Germinal center (tissue), 1 donor: Measurements from ENCODE around the gene PDIA2.

Source experiments
- DNase-seq: peaks from one replicate; pipeline ENCODE4 v3.0.0; 2012; ENCODE audit warnings: mixed read lengths, low spot score

PDIA2 gene

GRCh38 chr16:280991-281659 is 1.8 kb upstream of the PDIA2 start:
- DNase-seq, result no peak

- DNase-seq, result no peak
These were observed 1.2 kb upstream of the PDIA2 start for GRCh38 chr16:281660-282255.

GRCh38 chr16:282491-282890 is 473 bp upstream of the PDIA2 start:
- no peak for DNase-seq

- no peak for DNase-seq
These were observed 1.5 kb downstream of the PDIA2 start for GRCh38 chr16:284204-285120.

- no peak for DNase-seq
These were observed 2.4 kb downstream of the PDIA2 start for GRCh38 chr16:285146-286055.

GRCh38 chr16:286491-287297 is 3.7 kb downstream of the PDIA2 start:
- no peak for DNase-seq

DNA sequence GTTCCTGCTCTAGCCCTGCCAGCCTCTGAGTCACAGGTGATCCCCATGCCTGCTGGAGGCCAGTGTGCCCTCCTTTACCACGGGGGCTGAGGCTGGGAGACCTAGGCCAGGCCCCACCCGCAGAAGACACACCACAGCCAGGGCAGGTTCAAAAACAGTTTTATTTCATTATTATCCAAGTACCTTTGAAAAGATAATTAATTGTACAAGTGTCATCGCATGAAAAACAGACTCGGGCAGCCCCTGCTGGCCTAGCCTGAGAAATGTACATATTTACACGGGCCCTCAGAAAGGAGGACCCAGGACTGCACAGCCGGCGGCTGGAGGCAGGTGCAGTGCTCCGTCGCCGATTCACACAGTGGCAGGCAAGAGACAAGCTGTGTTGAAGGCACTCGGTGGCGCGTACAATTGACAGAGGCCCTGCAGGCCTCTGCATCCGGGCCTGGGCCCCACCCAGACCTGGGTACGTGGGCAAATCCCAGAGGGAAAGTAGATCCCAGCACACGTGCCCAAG is 4.4 kb downstream of the PDIA2 start:
- no peak for DNase-seq

GRCh38 chr16:287981-288920 is 5.3 kb downstream of the PDIA2 start:
- DNase-seq, result no peak

DNA sequence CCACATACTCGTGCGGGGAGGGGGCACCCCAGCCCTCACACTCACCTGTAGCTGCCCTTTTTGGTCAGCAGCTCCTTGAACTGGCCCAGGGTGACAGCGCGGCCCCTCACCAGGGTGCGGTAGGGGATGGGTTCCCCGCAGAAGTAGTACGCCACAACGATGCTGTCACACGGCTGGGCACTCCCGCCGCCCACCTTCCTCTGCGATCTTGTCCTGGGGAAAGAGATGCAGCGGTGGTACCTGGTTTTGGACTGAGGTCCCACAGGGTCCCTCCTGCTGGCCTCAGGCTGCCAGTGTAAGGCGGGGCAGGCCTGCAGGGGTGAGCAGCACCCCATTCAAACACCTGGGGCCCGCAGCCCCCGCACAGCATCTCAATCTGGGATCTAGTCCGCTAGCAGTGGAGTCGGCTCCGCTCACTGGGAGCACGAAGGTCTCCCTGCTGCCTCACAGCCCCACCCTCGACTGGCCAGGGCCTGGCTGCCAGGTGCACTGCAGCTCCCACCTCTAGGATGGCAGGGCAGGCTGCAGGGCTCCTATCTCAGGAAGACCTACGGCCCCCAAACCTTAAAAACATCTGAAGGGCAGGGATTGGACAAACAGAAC is 6.5 kb downstream of the PDIA2 start:
- no peak for DNase-seq

- no peak for DNase-seq
These were observed 7.2 kb downstream of the PDIA2 start for GRCh38 chr16:290015-290680.

- no peak for DNase-seq
These were observed 7.9 kb downstream of the PDIA2 start for GRCh38 chr16:290681-291405.

DNA sequence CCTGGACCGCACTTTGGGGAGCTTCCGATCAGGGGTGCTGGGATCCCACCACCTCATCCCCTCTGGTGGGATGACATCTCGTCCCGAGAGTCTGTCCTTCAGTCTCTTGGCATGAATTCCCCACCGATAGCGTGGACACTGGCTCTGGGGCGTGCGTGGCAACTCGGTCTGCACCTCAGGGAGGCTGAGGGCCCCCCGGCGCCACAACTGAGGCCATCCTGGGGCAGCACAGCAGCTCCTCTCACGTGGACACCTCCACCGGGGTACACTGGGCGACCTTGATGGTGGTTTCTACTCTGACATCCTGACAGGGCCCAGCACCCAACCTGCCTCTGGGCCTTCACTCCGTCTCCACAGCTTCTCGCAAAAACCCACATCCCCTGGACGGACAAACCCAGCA is 8.6 kb downstream of the PDIA2 start:
- no peak for DNase-seq

DNA sequence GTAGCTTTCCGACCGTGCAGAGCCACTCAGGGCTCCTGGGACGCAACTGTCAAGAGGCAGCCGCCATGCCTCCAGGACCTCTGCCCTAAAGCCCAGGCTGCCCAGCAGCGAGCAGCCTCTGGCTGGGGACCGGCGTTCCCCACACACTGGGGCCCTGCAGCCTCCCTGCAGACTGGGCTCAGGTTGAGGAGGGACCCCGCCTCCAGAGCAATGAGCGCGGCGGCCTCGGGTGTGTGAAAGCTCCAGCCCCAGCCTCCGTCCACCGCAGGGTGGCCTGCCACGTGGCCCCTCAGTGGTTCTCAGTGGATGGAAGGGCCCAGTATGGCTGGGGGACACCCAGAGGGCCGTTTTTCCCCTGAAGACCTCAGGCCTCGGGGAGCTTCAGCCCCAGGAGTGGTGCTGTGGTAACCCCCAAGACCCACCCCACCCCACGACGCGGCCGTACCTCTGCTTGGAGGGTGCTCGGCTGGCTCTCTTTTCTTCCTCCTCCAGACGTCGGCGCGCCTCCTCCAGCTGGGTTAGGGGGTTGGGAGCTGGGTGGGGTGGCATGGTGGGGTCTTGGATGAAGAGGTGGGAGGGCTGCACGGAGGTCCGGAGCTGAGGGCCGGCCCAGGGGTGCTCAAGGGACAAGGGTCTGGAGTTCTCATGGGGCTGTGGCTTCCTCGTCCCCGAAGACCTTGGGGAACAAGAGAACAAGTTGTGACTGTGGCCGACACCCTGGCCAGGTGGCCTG is 10.2 kb downstream of the PDIA2 start:
- DNase-seq, result no peak

DNA sequence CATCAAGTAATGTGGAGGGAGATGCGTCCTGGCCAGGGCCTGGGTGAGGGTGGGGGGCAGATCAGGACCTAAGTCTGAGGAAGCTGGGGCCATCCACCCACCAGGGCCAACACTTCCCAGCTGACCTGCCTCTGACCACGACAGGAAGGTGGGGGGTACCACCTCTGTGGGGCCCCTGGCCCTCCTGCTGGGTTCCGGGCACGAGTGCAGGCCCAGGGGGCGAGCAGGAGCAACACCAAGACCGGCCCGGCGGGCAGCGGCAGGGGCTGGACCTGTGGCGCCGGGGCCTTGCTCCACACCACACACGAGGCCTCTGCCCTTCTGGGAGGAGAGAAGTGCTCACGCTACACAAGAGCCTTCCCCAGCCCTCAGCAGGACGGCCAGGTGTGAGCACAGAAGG is 13.3 kb downstream of the PDIA2 start:
- no peak for DNase-seq

DNA sequence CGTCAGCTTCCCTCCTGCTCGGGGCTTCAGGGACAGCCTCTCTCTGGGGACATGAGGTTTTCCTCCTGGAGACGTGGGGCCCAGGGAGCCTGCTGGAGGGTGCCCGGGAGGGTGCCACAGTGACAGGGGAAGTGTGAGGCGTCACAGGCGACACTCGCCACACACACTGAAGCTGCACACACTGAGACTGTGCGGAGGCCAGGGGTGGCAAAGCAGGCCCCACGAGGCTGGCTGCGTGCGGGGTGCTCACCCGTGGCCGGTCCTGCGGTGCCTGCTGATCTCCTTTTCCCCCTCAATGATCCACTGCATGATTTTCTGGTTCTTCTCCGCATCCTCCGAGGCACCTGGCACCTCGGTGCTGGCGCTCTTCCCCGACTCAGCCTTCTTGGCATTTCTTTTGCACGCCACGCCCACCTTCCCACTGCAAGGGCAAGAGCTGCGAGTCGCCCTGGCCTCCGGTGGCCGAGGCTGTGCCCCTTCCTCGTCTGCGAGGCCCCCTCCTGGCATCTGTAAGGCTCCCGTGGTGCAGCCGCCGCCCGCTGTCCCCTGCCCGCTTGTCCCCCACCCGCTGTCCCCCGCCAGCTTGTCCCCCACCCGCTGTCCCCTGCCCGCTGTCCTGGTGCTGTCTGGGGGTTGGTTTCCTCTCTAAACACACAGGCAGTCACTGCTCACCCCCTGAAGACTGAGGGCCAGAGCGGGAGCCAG is 14.0 kb downstream of the PDIA2 start:
- no peak for DNase-seq

GRCh38 chr16:297832-298231 is 14.9 kb downstream of the PDIA2 start:
- DNase-seq, result no peak

DNA sequence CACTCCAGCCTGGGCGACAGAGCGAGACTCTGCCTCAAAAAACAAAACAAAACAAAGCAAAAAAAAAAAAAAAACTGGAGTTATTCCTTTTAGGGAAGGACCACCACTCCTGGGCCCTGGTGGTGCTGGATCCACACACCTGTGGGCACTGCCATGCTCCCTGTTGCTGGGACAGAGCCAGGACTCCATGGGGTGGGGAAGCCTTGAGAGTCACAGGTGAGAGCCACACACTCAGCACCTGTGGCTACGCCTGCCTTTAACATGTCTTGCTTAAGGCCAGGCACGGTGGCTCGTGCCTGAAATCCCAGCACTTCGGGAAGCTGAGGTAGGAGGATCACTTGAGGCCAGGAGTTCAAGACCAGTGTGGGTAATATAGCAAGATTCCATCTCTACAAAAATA is 18.3 kb downstream of the PDIA2 start:
- no peak for DNase-seq
